ENCODE results near the gene MSRB3.

- no peak for TF ChIP-seq REST (IDR thresholded peaks at IDR 0.05; ENCODE audit: insufficient read depth in 1 of 2, low read depth in 2 of 2, low read length in 2 of 2)
- TF ChIP-seq POLR2AphosphoS5 (IDR thresholded peaks at IDR 0.05; ENCODE audit: low read depth, low read length), result no peak
These were observed 216.8 kb downstream of the MSRB3 start for GRCh38 chr12:65495233-65495632.
